SK-N-SH (cell line): ENCODE measurements around the gene RGPD4.

Source experiments
- CHD2 ChIP-seq: fragments of 150-350 bp; IDR thresholded peaks from 2 replicates; pipeline ENCODE4 v1.6.1; 2018; ENCODE audit warnings: low read length; ENCODE audit not compliant: partially characterized antibody
- CTCF ChIP-seq: fragments of 200-600 bp; sonication (generic); IDR thresholded peaks from 2 replicates; pipeline ENCODE4 v1.6.1; 2017; ENCODE audit warnings: antibody characterized with exemption, mild to moderate bottlenecking, moderate library complexity
- ELF1 ChIP-seq: IDR thresholded peaks from 2 replicates; pipeline ENCODE4 v1.4.0; 2012
- EP300 ChIP-seq, 2 experiments: IDR thresholded peaks; 2 replicates each; pipeline versions ENCODE4 v1.4.0 to v1.6.1; 2012; ENCODE audit warnings: borderline replicate concordance in 1 of 2, low read depth in 1 of 2, low read length in 1 of 2
- FOXJ3 ChIP-seq: sonication (generic); formaldehyde crosslinking; IDR thresholded peaks from 2 replicates; pipeline ENCODE4 v1.5.1; 2020; ENCODE audit warnings: mild to moderate bottlenecking, missing genetic modification reagents
- IRF3 ChIP-seq: fragments of 150-350 bp; IDR thresholded peaks from 2 replicates; pipeline ENCODE4 v1.6.1; 2016; ENCODE audit warnings: mild to moderate bottlenecking, low read depth, low read length
- MXI1 ChIP-seq: IDR thresholded peaks from 2 replicates; pipeline ENCODE4 v1.6.1; 2012; ENCODE audit warnings: mild to moderate bottlenecking, low read depth, low read length, improper control_type of control experiment
- NFIC ChIP-seq: IDR thresholded peaks from 2 replicates; pipeline ENCODE4 v1.4.0; 2012; ENCODE audit warnings: borderline replicate concordance
- NRF1 ChIP-seq: IDR thresholded peaks from 2 replicates; pipeline ENCODE4 v1.6.1; 2012; ENCODE audit warnings: low read depth, mild to moderate bottlenecking, low read length
- POLR2AphosphoS5 ChIP-seq: IDR thresholded peaks from 2 replicates; pipeline ENCODE4 v1.6.1; 2012; ENCODE audit warnings: low read depth, low read length
- REST ChIP-seq: IDR thresholded peaks from 2 replicates; pipeline ENCODE4 v1.6.1; 2012; ENCODE audit warnings: mild to moderate bottlenecking, low read depth, low read length, moderate library complexity
- RXRA ChIP-seq: IDR thresholded peaks from 2 replicates; pipeline ENCODE4 v1.4.0; 2012; ENCODE audit warnings: low read depth, mild to moderate bottlenecking, borderline replicate concordance
- YY1 ChIP-seq: IDR thresholded peaks from 2 replicates; pipeline ENCODE4 v1.4.0; 2012; ENCODE audit warnings: low read depth, mild to moderate bottlenecking
- TF ChIP-seq, protein P1 (sequence below): fragments of 150-350 bp; IDR thresholded peaks from 2 replicates; pipeline ENCODE4 v1.6.1; 2017; ENCODE audit warnings: antibody characterized with exemption, low read length, low read depth, borderline replicate concordance

- no peak for TF ChIP-seq CTCF
- no peak for TF ChIP-seq REST
- no peak for TF ChIP-seq POLR2AphosphoS5
- no peak for TF ChIP-seq RXRA
- TF ChIP-seq EP300 (IDR thresholded peaks at IDR 0.05; ENCODE audit: borderline replicate concordance in 1 of 2, low read depth in 1 of 2, low read length in 1 of 2) = no peak
- TF ChIP-seq CHD2 = no peak
- no peak for TF ChIP-seq FOXJ3
- TF ChIP-seq ELF1 = no peak
- TF ChIP-seq, protein P1, sequence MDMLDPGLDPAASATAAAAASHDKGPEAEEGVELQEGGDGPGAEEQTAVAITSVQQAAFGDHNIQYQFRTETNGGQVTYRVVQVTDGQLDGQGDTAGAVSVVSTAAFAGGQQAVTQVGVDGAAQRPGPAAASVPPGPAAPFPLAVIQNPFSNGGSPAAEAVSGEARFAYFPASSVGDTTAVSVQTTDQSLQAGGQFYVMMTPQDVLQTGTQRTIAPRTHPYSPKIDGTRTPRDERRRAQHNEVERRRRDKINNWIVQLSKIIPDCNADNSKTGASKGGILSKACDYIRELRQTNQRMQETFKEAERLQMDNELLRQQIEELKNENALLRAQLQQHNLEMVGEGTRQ = no peak
- no peak for TF ChIP-seq NRF1
- TF ChIP-seq YY1 = no peak
- TF ChIP-seq MXI1 = no peak
- no peak for TF ChIP-seq IRF3
- TF ChIP-seq NFIC = no peak
These were observed 4.4 kb upstream of the RGPD4 start for GRCh38 chr2:107822302-107822701.
